ENCODE data around the gene ADARB1. TPM values are rescaled to one million over a fixed set of nuclear protein-coding genes. Genes with fewer than 3 reads are reported as not detected.
"Not testable (repeated sequence)": the region's sequence is repeated elsewhere in the genome, so short reads cannot be mapped to it uniquely, and the experiment has no call there.

ADARB1 gene
- total RNA-seq, 1 experiment from 2014 or later: 5.0 TPM

DNA sequence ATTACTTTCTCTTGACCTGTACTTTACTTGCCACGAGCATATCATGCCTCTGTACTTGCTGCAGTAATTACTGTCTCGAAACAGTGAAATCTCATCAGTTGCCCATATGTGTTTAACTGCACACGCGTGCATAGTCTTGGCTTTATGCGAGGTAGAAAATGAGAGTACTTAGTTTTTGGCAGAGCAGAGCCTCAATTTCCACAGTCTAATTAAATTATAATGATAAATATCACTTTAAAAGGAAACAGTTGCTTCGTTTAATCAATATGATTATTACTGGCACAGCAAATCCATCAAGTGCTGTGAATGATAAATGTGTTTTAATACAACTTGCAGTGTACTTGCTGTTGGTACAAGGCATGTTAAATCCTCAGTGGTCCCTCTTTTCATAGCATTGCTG lies 47.6 kb downstream of the ADARB1 start:
- in situ Hi-C loops (cut with HindIII; ENCODE audit: low pct_unique_long_range_greater_than_20kb, low sequenced_read_pairs): no loop called here
- DNase-seq (ENCODE audit: low read depth): no peak

DNA sequence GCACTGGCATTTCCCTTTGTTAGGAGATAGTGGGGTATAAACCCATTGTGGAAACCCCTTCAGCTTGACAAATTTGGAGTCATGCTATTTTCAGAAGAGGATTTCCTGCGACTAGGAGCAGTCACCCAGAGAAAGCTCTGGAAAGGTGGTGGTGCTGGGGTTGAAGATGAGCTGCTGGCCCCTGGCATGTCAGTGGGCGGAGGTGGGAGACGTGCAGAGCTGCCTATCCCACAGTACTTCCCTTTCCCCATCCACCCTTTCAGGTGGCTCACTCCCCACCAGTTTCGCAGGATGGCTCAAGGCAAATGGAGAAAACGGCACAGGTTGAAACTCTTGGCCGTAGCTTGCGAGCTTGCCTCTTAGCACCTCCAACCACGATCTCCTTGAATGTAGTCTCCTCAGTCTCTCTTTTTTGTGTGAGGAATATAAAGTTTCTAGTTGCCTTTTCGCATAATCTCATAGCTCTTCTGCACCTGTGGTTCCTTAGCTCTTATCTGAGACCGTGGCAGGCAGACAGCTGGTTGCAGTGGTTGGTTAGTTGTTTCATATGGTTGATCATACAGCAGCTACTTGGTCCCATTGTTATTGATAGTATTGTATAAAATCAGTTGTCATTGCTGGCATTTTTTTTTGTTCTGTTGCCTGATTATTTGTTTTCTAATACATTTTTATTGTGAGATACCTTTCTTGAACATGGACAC lies 48.2 kb downstream of the ADARB1 start:
- in situ Hi-C loops (cut with HindIII; ENCODE audit: low pct_unique_long_range_greater_than_20kb, low sequenced_read_pairs): no loop called here
- DNase-seq (ENCODE audit: low read depth): no peak

- in situ Hi-C loops (cut with HindIII; ENCODE audit: low pct_unique_long_range_greater_than_20kb, low sequenced_read_pairs): no loop called here
- DNase-seq (ENCODE audit: low read depth): no peak
Measured at GRCh38 chr21:45123440-45123839, 49.1 kb downstream of the ADARB1 start.

DNA sequence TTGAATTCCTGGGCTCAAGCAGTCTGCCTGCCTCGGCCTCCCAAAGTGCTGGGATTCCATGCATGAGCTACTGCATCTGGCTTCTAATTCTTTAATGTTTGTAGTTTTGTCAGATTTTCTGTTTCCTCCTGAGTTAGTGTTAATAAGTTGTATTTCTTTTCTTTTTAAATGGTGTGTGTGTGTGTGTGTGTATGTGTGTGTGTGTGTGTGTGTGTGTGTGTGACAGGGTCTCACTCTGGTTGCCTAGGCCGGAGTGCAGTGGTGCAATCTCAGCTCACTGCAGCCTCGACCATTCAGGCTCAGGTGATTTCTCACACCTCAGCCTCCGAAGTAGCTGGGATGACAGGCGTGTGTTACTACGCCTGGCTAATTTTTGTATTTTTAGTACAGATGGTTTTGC lies 50.2 kb downstream of the ADARB1 start:
- DNase-seq (ENCODE audit: low read depth): no peak
- in situ Hi-C loops (cut with HindIII; ENCODE audit: low pct_unique_long_range_greater_than_20kb, low sequenced_read_pairs): no loop called here

DNA sequence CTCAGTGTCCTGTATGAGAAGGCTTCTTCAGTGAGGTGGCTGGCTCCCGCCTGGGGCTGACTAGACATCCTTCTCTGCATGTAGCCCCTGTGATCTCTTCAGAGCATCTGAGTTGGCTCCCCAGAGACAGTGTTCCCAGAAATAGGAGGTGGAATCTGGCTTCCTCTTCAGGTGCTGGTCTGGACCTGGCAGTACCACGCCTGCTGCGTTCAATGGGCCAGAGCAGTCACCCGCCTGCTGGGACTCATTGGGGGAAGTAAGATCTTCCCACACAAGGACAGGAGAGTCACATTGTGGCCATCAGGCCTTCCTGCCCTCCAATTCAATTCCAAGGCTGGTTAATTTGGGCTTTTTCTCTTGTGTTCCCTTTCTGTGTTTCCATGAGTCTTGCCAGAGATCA lies 51.0 kb downstream of the ADARB1 start:
- no peak for DNase-seq (ENCODE audit: low read depth)
- in situ Hi-C loops (cut with HindIII; ENCODE audit: low pct_unique_long_range_greater_than_20kb, low sequenced_read_pairs): loop anchor here (25.0 kb wide), 2 partner anchors 313 to 638 kb away; partner anchors contain the start of genes SUMO3 and UBE2G2

- in situ Hi-C loops (cut with HindIII; ENCODE audit: low pct_unique_long_range_greater_than_20kb, low sequenced_read_pairs): loop anchor here (25.0 kb wide), 2 partner anchors 314 to 639 kb away; partner anchors contain the start of genes SUMO3 and UBE2G2
- DNase-seq (ENCODE audit: low read depth): no peak
Measured at GRCh38 chr21:45126204-45126626, 51.8 kb downstream of the ADARB1 start.

DNA sequence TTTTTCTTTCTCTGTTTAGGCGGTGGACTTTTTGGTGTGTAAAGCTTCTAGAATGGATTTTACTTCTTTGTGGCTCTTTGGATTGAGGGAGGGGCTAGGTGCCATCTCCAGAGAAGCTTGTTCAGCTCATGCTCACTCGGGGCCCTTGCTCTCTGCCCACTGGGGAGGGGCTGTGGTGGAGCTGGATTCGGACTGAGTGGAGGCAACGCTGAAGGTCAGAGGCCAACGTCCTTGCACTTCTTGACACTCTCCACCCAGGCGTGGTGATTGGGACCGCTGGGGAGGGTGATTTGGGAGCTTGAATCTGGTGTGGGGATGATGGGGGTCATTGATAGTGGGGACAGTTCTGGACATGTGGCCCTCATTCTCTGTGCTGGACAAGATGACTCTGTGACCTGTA lies 52.6 kb downstream of the ADARB1 start:
- in situ Hi-C loops (cut with HindIII; ENCODE audit: low pct_unique_long_range_greater_than_20kb, low sequenced_read_pairs): loop anchor here (25.0 kb wide), 2 partner anchors 315 to 640 kb away; partner anchors contain the start of genes SUMO3 and UBE2G2
- no peak for DNase-seq (ENCODE audit: low read depth)

- in situ Hi-C loops (cut with HindIII; ENCODE audit: low pct_unique_long_range_greater_than_20kb, low sequenced_read_pairs): loop anchor here (25.0 kb wide), 2 partner anchors 316 to 641 kb away; partner anchors contain the start of genes SUMO3 and UBE2G2
- no peak for DNase-seq (ENCODE audit: low read depth)
Measured at GRCh38 chr21:45127937-45128336, 53.6 kb downstream of the ADARB1 start.

- in situ Hi-C loops (cut with HindIII; ENCODE audit: low pct_unique_long_range_greater_than_20kb, low sequenced_read_pairs): loop anchor here (25.0 kb wide), 2 partner anchors 316 to 641 kb away; partner anchors contain the start of genes SUMO3 and UBE2G2
- DNase-seq (ENCODE audit: low read depth): peak; percentile 69
Measured at GRCh38 chr21:45128613-45129188, 54.3 kb downstream of the ADARB1 start.

GRCh38 chr21:45129189-45129923 lies 55.0 kb downstream of the ADARB1 start:
- in situ Hi-C loops (cut with HindIII; ENCODE audit: low pct_unique_long_range_greater_than_20kb, low sequenced_read_pairs): loop anchor here (25.0 kb wide), 2 partner anchors 317 to 642 kb away; partner anchors contain the start of genes SUMO3 and UBE2G2
- DNase-seq (ENCODE audit: low read depth): peak; percentile 41

DNA sequence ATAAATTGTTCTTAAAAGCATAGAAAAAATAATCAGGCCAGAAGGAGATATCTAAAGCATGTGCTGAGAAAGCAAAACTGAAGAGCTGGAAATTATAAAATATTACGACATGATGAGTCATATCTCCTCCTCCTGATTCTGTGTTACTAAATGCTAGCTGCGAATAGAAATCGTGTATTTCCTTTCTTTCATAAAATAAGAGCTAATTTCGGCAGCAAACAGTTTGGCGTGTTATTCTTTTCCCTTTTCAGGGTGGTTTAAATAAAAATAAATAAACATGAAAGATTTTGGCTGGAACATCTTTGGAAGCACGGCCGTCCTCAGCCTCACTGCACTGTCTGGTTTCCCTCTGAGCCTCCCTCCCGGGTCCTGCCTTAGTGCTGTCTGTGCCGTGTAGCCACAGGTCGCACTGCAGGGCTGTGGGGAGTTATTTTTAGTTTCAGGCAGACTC lies 56.0 kb downstream of the ADARB1 start:
- DNase-seq (ENCODE audit: low read depth): peak; percentile 17
- in situ Hi-C loops (cut with HindIII; ENCODE audit: low pct_unique_long_range_greater_than_20kb, low sequenced_read_pairs): loop anchor here (25.0 kb wide), 2 partner anchors 318 to 643 kb away; partner anchors contain the start of genes SUMO3 and UBE2G2

DNA sequence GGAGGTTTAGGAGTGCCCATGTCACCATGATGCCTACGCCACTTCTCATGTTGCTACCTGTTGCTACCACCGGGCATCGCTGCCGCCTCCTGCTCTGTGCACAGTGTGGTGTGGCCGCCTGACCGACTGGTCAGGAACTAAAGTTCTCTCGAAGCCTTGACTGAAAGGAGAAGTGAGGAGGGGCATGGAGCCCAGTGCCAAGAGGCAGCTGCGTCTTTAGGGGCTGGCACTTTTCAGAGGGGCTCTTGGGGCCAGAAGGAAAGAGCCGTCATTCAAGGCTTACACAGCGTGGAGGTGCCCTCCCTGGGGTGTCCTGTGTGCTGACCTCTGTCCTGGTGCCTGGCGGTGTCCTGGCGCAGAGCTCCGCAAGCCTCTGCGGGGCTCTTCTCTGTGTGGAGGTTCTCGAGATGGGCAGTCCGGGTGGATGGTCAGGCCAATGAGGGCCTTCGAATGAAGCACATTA lies 57.2 kb downstream of the ADARB1 start:
- DNase-seq (ENCODE audit: low read depth): no peak
- in situ Hi-C loops (cut with HindIII; ENCODE audit: low pct_unique_long_range_greater_than_20kb, low sequenced_read_pairs): loop anchor here (25.0 kb wide), 2 partner anchors 319 to 644 kb away; partner anchors contain the start of genes SUMO3 and UBE2G2

DNA sequence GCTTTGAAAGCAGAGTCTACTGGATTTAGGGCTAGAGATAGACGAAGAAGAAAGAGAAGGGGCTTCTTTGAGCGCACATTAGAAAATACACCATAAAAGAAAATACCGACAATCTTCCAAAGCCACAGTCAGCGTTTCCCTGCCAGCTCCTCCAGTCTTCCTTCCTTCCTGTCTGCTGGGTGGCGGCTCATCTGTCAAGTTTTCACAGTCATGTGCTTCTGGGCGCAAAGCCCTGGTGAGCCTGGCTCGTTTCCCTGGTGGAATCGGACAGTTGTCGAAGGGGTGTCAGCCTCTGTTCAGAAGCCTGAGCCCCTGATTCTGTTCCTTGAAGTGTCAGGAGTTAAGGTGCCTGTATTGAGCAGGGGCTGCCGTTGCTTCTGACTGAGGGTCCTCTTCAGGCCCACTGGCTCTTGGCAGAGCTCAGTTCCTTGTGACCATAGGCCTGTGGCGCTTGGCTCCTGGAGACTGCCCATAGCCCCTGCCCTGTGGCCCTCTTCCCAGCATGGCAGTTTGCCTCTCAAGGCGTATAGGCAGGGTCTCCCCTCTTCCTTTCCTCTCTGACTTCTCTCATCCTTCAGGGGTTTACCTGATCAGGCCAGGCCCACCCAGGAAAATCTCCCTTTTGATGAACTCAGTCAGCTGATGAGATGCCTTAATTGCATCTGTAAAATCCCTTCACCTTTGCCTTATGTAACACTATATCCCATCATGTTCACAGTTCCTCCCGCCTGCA lies 58.6 kb downstream of the ADARB1 start:
- no peak for DNase-seq (ENCODE audit: low read depth)

GRCh38 chr21:45133574-45134278 lies 59.3 kb downstream of the ADARB1 start:
- not testable (repeated sequence) for DNase-seq (ENCODE audit: low read depth)
- in situ Hi-C loops (cut with HindIII; ENCODE audit: low pct_unique_long_range_greater_than_20kb, low sequenced_read_pairs): loop anchor here (25.0 kb wide), 2 partner anchors 321 to 646 kb away; partner anchors contain the start of genes SUMO3 and UBE2G2

More for the DNA sequence above, 58.6 kb downstream of the ADARB1 start:
- in situ Hi-C loops (cut with HindIII; ENCODE audit: low pct_unique_long_range_greater_than_20kb, low sequenced_read_pairs): loop anchor here (25.0 kb wide), 2 partner anchors 321 to 646 kb away; partner anchors contain the start of genes SUMO3 and UBE2G2

DNA sequence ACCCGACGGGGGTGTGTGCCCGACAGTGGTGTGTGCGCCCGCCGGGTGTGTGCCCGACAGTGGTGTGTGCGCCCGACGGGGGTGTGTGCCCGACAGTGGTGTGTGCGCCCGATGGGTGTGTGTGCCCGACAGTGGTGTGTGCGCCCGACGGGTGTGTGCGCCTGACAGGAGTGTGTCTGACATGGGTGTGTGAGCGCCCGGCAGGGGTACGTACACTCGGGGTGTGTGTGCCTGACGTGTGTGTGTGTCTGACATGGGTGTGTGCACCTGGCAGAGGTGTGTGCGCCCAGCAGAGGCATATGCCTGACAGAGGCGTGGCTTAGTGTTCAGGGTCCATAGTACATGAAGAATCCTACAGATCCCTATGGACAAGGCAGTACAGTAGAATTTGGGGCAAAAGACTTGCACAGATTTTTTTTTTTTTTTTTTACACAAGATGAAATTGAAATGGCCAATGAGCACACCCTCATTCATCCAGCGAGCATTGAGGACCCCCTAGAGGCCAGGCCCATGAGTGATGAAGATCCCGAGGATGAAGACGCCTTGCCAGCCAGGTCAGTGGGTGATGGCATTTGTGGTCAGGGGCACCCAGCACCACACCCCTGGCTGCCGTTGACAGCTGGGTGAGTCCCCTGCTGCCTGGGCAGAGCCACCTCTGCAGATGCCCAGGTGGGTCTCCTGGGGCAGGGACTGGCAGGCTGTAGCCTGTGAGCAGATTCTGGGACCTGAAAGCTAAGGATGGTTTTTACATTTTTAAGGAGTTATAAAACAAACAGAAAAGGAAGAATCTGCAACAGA lies 60.1 kb downstream of the ADARB1 start:
- no peak for DNase-seq (ENCODE audit: low read depth)
- in situ Hi-C loops (cut with HindIII; ENCODE audit: low pct_unique_long_range_greater_than_20kb, low sequenced_read_pairs): loop anchor here (25.0 kb wide), 2 partner anchors 322 to 647 kb away; partner anchors contain the start of genes SUMO3 and UBE2G2

GRCh38 chr21:45135122-45135521 lies 60.7 kb downstream of the ADARB1 start:
- in situ Hi-C loops (cut with HindIII; ENCODE audit: low pct_unique_long_range_greater_than_20kb, low sequenced_read_pairs): loop anchor here (25.0 kb wide), 2 partner anchors 323 to 648 kb away; partner anchors contain the start of genes SUMO3 and UBE2G2
- DNase-seq (ENCODE audit: low read depth): no peak
